ENCODE measurements around the gene HIGD2A. TPM values are rescaled to one million over a fixed set of nuclear protein-coding genes. Genes with fewer than 3 reads are reported as not detected.

The HIGD2A gene
- total RNA-seq (2013; cell fraction: nucleolus; rRNA removed): 16.4 and 16.5 TPM in 2 replicates
- total RNA-seq (2014; rRNA removed) (314 and 348 TPM in 2 replicates), total RNA-seq (2014; rRNA removed; fragmentation: Illumina TruSeq; extraction: Trizol) (153 and 159 TPM in 2 replicates), total RNA-seq (2021) (160 and 170 TPM in 2 replicates), polyA plus RNA-seq (2011; rRNA removed) (113 and 155 TPM in 2 replicates), polyA plus RNA-seq (2014; fragmentation: Illumina TruSeq; extraction: Trizol) (61.4 and 152 TPM in 2 replicates), polyA plus RNA-seq (2014; fragmentation: Nextera tagmentation; extraction: Ambion mirVana) (100 to 1,000 TPM; 196 to 327 TPM), polyA plus RNA-seq (2014; rRNA removed) (343 and 345 TPM in 2 replicates), polyA plus RNA-seq (2016; fragmentation: Nextera tagmentation; extraction: Ambion mirVana) (100 to 1,000 TPM; 191 to 218 TPM), polyA minus RNA-seq (2011; rRNA and poly(A)+ RNA removed) (56.8 and 166 TPM in 2 replicates), Bru-seq, nascent RNA (percentile 96 among the genes with signal in this experiment), BruChase-seq, experiment 1, labeled RNA remaining after a 6-hour chase (percentile 99 among the genes with signal in this experiment), BruChase-seq, experiment 2, labeled RNA remaining after a 2-hour chase (percentile 97 among the genes with signal in this experiment)
- polyA plus RNA-seq (2011; ENCODE audit: low read depth): 108 TPM
- polyA plus RNA-seq (2011; cell fraction: cytosol; rRNA removed): 357 and 366 TPM in 2 replicates
- 108 and 121 TPM in 2 replicates for polyA plus RNA-seq (2011; cell fraction: nucleus; rRNA removed)
- 230 and 260 TPM in 2 replicates for polyA plus RNA-seq (2012)
- 76.2 and 82.9 TPM in 2 replicates for polyA minus RNA-seq (2011; cell fraction: cytosol; rRNA and poly(A)+ RNA removed)
- 26.5 and 33.9 TPM in 2 replicates for polyA minus RNA-seq (2011; cell fraction: nucleus; rRNA and poly(A)+ RNA removed)
- long read RNA-seq, experiment 1, transcript HIGD2A-201 (2 exons, 668 nt): major isoform, 94 of 94 reads
- long read RNA-seq, experiment 1, partial matches to known transcripts: 0 of 94 reads
- long read RNA-seq, experiment 1, other reads (novel, unspliced or antisense): 0 of 94 reads
- long read RNA-seq, experiment 2, transcript HIGD2A-201 (2 exons, 668 nt): major isoform, 113 of 125 reads
- long read RNA-seq, experiment 2, partial matches to known transcripts: 11 of 125 reads
- long read RNA-seq, experiment 2, other reads (novel, unspliced or antisense): 1 of 125 reads

GRCh38 chr5:176388444-176389134, at the start of gene HIGD2A, which contains the start of gene NOP16:
HIGD2A (plus strand) TSS chr5:176388751; CDS start chr5:176388820, 69 bp downstream.
NOP16 (minus strand) TSS chr5:176388598; CDS start chr5:176388539, 59 bp downstream.
- peak within 1 kb of the TSS; percentile 90 for H3K4me3 ChIP-seq
- ChIA-PET SMC1A (ENCODE audit: uncharacterized antibody, unreplicated experiment) (interaction anchor here (0.7 to 2.0 kb wide), 5 partner anchors 26 to 70 kb away, joined by 3 to 7 read pairs (median 3); partner anchors contain the start of gene KIAA1191), RAD21 (ENCODE audit: unreplicated experiment) (interaction anchor here (1.5 to 1.6 kb wide), 2 partner anchors 27 to 149 kb away, joined by 5 to 6 read pairs; partner anchors contain the start of genes KIAA1191 and RNF44), CTCF (interaction anchor here (1.1 to 1.8 kb wide), 2 partner anchors 26 to 59 kb away, joined by 4 to 8 read pairs; partner anchors contain the start of gene FAF2), POLR2A (interaction anchor here (0.5 to 1.6 kb wide), 8 partner anchors 9 to 1746 kb away, joined by 3 to 9 read pairs (median 4); partner anchors contain the start of gene KIAA1191)
- peak within 1 kb of the TSS; percentile 97 for H3K27ac ChIP-seq (ENCODE audit: control insufficient read depth, insufficient read depth)
- H3K4me1 ChIP-seq (ENCODE audit: control insufficient read depth, insufficient read depth, low read length): peaks cover 11% of the 10 kb centered on the region
- in situ Hi-C loops (cut with MboI): no loop called here
- H3K27me3 ChIP-seq (replicated peaks in 1 of 2; ENCODE audit: control insufficient read depth in 2 of 2, insufficient read depth in 2 of 2, low read length in 1 of 2): no peaks in the 10 kb centered on the region
- peaks cover 3% of the 10 kb centered on the region; the same call in 1 of the 2 replicates for H4K20me1 ChIP-seq (ENCODE audit: control insufficient read depth, insufficient read depth)
- peaks cover 50% of the 10 kb centered on the region for H3K79me2 ChIP-seq (ENCODE audit: control insufficient read depth, insufficient read depth, low read length)
- ATAC-seq: peak; percentile 91
- no peaks in the 10 kb centered on the region for H3K9me3 ChIP-seq (replicated peaks; ENCODE audit: control insufficient read depth, insufficient read depth, low read length)
- peaks cover 17 to 25% of the 10 kb centered on the region in 2 experiments for H3K36me3 ChIP-seq (ENCODE audit: control insufficient read depth in 2 of 2, insufficient read depth in 2 of 2, low read length in 1 of 2)
- intact Hi-C loops (cut with micrococcal nuclease; ENCODE audit: unreplicated experiment): loop anchor here (1.0 to 10.0 kb wide), 5 partner anchors 23 to 151 kb away; partner anchors contain the start of genes ARL10, FAF2, KIAA1191 and RNF44
- WGBS (ENCODE audit: insufficient coverage, insufficient replicate concordance, low lambda C conversion rate, missing lambda C conversion rate): under 1% methylated on average over 46 of the region's 47 CpGs
- peak within 1 kb of the TSS; percentile 94 for H3K4me2 ChIP-seq (ENCODE audit: control insufficient read depth, insufficient read depth)
- peak; percentile 99 for FAIRE-seq
- DNase-seq (ENCODE audit: low read depth, low spot score): peak; percentile 97
- no TSS peak for BruUV-seq (replicated peaks)
- peak within 1 kb of the TSS; percentile 95 for H2AFZ ChIP-seq (ENCODE audit: control insufficient read depth, low read depth, low read length)
- peak within 1 kb of the TSS; percentile 87 for H3K9ac ChIP-seq (ENCODE audit: control insufficient read depth, insufficient read depth, low read length)
- TF ChIP-seq RCOR1 (conservative IDR thresholded peaks at IDR 0.05; ENCODE audit: low read depth, low read length) (no peak), YY1 (IDR thresholded peaks at IDR 0.05; ENCODE audit: low read depth, low read length) (peak; percentile 84), ZNF592 (IDR thresholded peaks at IDR 0.05) (no peak), ZBED1 (IDR thresholded peaks at IDR 0.05; ENCODE audit: borderline replicate concordance) (peak; percentile 63; the same call in 1 of the 2 replicates), RBBP5 (conservative IDR thresholded peaks at IDR 0.05) (no peak), STAT1 (conservative IDR thresholded peaks at IDR 0.05) (0 out of 2 replicates have a peak, but pooled peaks have one; percentile 53), MYC (IDR thresholded peaks at IDR 0.05; ENCODE audit: insufficient read depth, insufficient read length, insufficient replicate concordance, low read length, severe bottlenecking) (peak; percentile 89), SPI1 (IDR thresholded peaks at IDR 0.05; ENCODE audit: borderline replicate concordance, insufficient read depth, low read depth, low read length) (peak; percentile 15; the same call in 1 of the 2 replicates), EGR1 (IDR thresholded peaks at IDR 0.05; ENCODE audit: borderline replicate concordance in 1 of 2, low read depth in 2 of 2, low read length in 2 of 2) (peak; percentile 30 to 46), HDAC6 (IDR thresholded peaks at IDR 0.05; ENCODE audit: unreplicated experiment) (no peak), TAF1 (IDR thresholded peaks at IDR 0.05; ENCODE audit: borderline replicate concordance, low read depth, low read length) (peak; percentile 74; the same call in 1 of the 2 replicates)
- TF ChIP-seq, protein P1, sequence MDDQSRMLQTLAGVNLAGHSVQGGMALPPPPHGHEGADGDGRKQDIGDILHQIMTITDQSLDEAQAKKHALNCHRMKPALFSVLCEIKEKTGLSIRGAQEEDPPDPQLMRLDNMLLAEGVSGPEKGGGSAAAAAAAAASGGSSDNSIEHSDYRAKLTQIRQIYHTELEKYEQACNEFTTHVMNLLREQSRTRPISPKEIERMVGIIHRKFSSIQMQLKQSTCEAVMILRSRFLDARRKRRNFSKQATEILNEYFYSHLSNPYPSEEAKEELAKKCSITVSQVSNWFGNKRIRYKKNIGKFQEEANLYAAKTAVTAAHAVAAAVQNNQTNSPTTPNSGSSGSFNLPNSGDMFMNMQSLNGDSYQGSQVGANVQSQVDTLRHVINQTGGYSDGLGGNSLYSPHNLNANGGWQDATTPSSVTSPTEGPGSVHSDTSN (IDR thresholded peaks at IDR 0.05; ENCODE audit: insufficient replicate concordance, low read depth, low read length): no peak
